ENCODE measurements around the gene CELSR2. TPM values are rescaled to one million over a fixed set of nuclear protein-coding genes. Genes with fewer than 3 reads are reported as not detected.

CELSR2 gene
- total RNA-seq (10 to 100 TPM in 1 of 5 donors, 1 to 10 TPM in 4; 3.5 to 18.7 (median 7.2) TPM), polyA plus RNA-seq (1 to 10 TPM in 2 of 3 donors, under 1 TPM in 1; 0.76 to 8.7 (median 1.5) TPM)
- long read RNA-seq, donor 1 = 0 reads
- long read RNA-seq, donor 2 = 0 reads
- long read RNA-seq, donor 3 = 0 reads
- long read RNA-seq, donor 4 = 0 reads
- long read RNA-seq, donor 5 = 0 reads
- long read RNA-seq, donor 6 = 0 reads
- long read RNA-seq, donor 7 = 0 reads
- long read RNA-seq, donor 8 = 0 reads
- long read RNA-seq, donor 9 = 0 reads
- long read RNA-seq, donor 10 = 0 reads

- DNase-seq = peak; percentile 75 to 91
- 14 to 36% (median 18%) methylated on average over 17 to 49 of the region's 49 CpGs for WGBS, 5 donors
These were observed at the start of gene CELSR2 for GRCh38 chr1:109248797-109249629. Gene CELSR2 (plus strand): TSS chr1:109249539. CDS start chr1:109250080, 541 bp downstream.

GRCh38 chr1:109199710-109200109 lies 49.6 kb upstream of the CELSR2 start:
- TF ChIP-seq POLR2A (IDR thresholded peaks at IDR 0.05) = no peak
- TF ChIP-seq, protein P1, sequence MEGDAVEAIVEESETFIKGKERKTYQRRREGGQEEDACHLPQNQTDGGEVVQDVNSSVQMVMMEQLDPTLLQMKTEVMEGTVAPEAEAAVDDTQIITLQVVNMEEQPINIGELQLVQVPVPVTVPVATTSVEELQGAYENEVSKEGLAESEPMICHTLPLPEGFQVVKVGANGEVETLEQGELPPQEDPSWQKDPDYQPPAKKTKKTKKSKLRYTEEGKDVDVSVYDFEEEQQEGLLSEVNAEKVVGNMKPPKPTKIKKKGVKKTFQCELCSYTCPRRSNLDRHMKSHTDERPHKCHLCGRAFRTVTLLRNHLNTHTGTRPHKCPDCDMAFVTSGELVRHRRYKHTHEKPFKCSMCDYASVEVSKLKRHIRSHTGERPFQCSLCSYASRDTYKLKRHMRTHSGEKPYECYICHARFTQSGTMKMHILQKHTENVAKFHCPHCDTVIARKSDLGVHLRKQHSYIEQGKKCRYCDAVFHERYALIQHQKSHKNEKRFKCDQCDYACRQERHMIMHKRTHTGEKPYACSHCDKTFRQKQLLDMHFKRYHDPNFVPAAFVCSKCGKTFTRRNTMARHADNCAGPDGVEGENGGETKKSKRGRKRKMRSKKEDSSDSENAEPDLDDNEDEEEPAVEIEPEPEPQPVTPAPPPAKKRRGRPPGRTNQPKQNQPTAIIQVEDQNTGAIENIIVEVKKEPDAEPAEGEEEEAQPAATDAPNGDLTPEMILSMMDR (IDR thresholded peaks at IDR 0.05) = no peak
- no peak for TF ChIP-seq EP300 (IDR thresholded peaks at IDR 0.05)
- no peak for TF ChIP-seq POLR2AphosphoS5 (IDR thresholded peaks at IDR 0.05)
- Histone ChIP-seq H3K27me3 (no peaks in the 10 kb centered on the region), H3K4me1 (peaks cover 0 to 11% (median 5%) of the 10 kb centered on the region in 4 donors), H3K27ac (no peak overlapping the region), H3K9me3 (no peaks in the 10 kb centered on the region), H3K36me3 (peaks cover 0 to 65% (median 49%) of the 10 kb centered on the region in 4 donors), H3K4me3 (no peak overlapping the region)
- WGBS, 5 donors = 66 to 79% (median 69%) methylated on average over 10 of the region's 10 CpGs
- intact Hi-C loops (cut with DNase I; ENCODE audit: low total_unique reads) = loop anchor here (10.0 kb wide), 1 partner anchor 85 kb away; the partner anchor contains the start of gene ELAPOR1
- DNase-seq = peak in 1 of 2 donors; percentile 25

More at GRCh38 chr1:109248797-109249629, at the start of gene CELSR2:
- intact Hi-C loops (cut with DNase I; ENCODE audit: low total_unique reads) = no loop called here
- TF ChIP-seq EP300 (IDR thresholded peaks at IDR 0.05) (no peak), POLR2AphosphoS5 (IDR thresholded peaks at IDR 0.05) (peak in 1 of 3 donors; percentile 50), POLR2A (IDR thresholded peaks at IDR 0.05) (no peak)
- TF ChIP-seq, protein P1 (IDR thresholded peaks at IDR 0.05) = no peak
- peaks cover 0 to 17% (median 5%) of the 10 kb centered on the region in 3 donors for H3K27me3 ChIP-seq
- peaks cover 11 to 36% (median 23%) of the 10 kb centered on the region in 4 donors for H3K4me1 ChIP-seq
- peak within 1 kb of the TSS in 3 of 5 donors; percentile 7 to 75 (median 63) for H3K27ac ChIP-seq
- peak within 1 kb of the TSS; percentile 66 to 94 (median 71) for H3K4me3 ChIP-seq
- peaks cover 0 to 5% (median 0%) of the 10 kb centered on the region in 4 donors for H3K36me3 ChIP-seq
- no peaks in the 10 kb centered on the region for H3K9me3 ChIP-seq

DNA sequence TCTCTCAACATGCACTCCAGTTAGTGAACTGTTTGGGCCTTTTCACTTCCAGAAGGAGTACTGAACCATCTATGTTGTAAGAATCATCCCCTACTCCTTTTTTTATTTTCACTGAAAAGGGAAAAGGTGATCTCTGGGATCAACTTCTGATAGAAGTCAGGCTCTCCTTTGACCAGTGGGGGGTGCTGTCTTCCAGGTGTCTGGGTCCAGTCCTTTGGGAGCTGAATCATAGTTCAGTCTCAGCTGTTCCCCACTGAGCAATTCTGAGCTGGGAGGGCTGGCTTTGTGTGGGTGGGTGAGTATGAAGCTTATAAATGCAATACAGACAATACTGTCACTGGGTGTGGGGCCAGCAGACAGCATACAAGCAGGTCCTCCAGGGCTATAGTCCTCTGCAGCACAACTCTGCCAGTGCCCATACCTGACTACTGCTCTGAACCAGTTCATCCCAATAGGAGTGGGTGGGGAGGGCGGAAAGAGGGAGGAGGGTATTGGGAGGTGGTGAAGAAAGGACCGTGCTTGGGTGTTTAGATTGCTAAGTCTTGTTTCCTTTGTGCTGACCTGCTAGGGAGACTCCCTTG lies 48.1 kb upstream of the CELSR2 start:
- Histone ChIP-seq H3K9me3 (no peaks in the 10 kb centered on the region), H3K4me1 (peaks cover 0 to 11% (median 5%) of the 10 kb centered on the region in 4 donors), H3K27me3 (no peaks in the 10 kb centered on the region), H3K36me3 (peaks cover 0 to 69% (median 44%) of the 10 kb centered on the region in 4 donors), H3K4me3 (no peak overlapping the region), H3K27ac (no peak overlapping the region)
- intact Hi-C loops (cut with DNase I; ENCODE audit: low total_unique reads) = no loop called here
- peak; percentile 34 to 68 for DNase-seq
- 56 to 79% (median 64%) methylated on average over 2 of the region's 2 CpGs for WGBS, 5 donors
- TF ChIP-seq POLR2A (IDR thresholded peaks at IDR 0.05) = no peak
- TF ChIP-seq, protein P1 (IDR thresholded peaks at IDR 0.05) = peak in 3 of 7 experiments; percentile 12 to 21 (median 20)

DNA sequence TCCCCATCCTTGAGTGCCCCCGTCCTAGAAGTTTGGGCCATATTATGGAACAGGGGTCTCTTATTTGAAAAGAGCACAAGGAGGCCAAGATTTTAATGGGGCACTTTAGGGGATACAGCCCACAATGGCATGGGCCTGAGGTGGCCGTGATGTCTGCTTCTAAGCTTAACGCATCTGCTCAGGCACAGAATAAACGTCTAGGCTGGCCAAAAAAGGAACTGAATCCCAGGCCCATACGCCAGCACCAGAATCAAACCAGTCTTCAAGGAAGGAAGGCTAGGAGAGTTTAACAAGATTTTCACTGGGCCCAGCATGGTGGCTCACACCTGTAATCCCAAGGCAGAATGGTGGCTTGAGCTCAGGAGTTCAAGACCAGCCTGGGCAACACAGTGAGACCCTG lies 44.9 kb upstream of the CELSR2 start:
- intact Hi-C loops (cut with DNase I; ENCODE audit: low total_unique reads) = no loop called here
- 72 to 77% (median 75%) methylated on average over 5 of the region's 5 CpGs for WGBS, 5 donors

More for the DNA sequence above, 44.9 kb upstream of the CELSR2 start:
- no peaks in the 10 kb centered on the region for H3K27me3 ChIP-seq
- peaks cover 2 to 12% (median 7%) of the 10 kb centered on the region in 4 donors for H3K4me1 ChIP-seq
- no peak overlapping the region for H3K4me3 ChIP-seq
- peaks cover 0 to 49% (median 35%) of the 10 kb centered on the region in 4 donors for H3K36me3 ChIP-seq
- no peak overlapping the region for H3K27ac ChIP-seq
- no peaks in the 10 kb centered on the region for H3K9me3 ChIP-seq
- TF ChIP-seq EP300 (IDR thresholded peaks at IDR 0.05) = no peak
- no peak for DNase-seq

All from stomach (tissue), 19 donors.